GM18907 (cell line): Measurements from ENCODE around the gene RNF14.

ENCODE experiments used
- ATAC-seq: cut with Tn5 transposase; IDR thresholded peaks from one replicate; pipeline ENCODE4 v1.9.1; 2021; ENCODE audit warnings: mild to moderate bottlenecking, moderate library complexity; ENCODE audit not compliant: unreplicated experiment

The RNF14 gene

GRCh38 chr5:141976176-141976575, 7.3 kb downstream of the RNF14 start:
- ATAC-seq, result no peak

GRCh38 chr5:141978389-141978788, 9.5 kb downstream of the RNF14 start:
- no peak for ATAC-seq

GRCh38 chr5:141982626-141983025, 13.7 kb downstream of the RNF14 start:
- ATAC-seq, result no peak

- ATAC-seq, result no peak
Observed at GRCh38 chr5:141986072-141986471, 17.2 kb downstream of the RNF14 start.

- ATAC-seq, result no peak
Observed at GRCh38 chr5:141989720-141990119, 20.8 kb downstream of the RNF14 start.

- no peak for ATAC-seq
Observed at GRCh38 chr5:141992349-141992963, 23.6 kb downstream of the RNF14 start.

- no peak for ATAC-seq
Observed at GRCh38 chr5:141994511-141995136, 25.7 kb downstream of the RNF14 start.

- ATAC-seq, result no peak
Observed at GRCh38 chr5:141995656-141996055, 26.8 kb downstream of the RNF14 start.

- ATAC-seq, result no peak
Observed at GRCh38 chr5:141997358-141997960, 28.6 kb downstream of the RNF14 start.

- ATAC-seq, result no peak
Observed at GRCh38 chr5:142000173-142000572, 31.3 kb downstream of the RNF14 start.

- no peak for ATAC-seq
Observed at GRCh38 chr5:142000704-142001484, 32.0 kb downstream of the RNF14 start.

GRCh38 chr5:142003266-142003800, 34.4 kb downstream of the RNF14 start:
- ATAC-seq, result no peak

GRCh38 chr5:142006363-142007236, 37.7 kb downstream of the RNF14 start:
- no peak for ATAC-seq

- ATAC-seq, result no peak
Observed at GRCh38 chr5:142007237-142007544, 38.3 kb downstream of the RNF14 start.

GRCh38 chr5:142008813-142009212, 39.9 kb downstream of the RNF14 start:
- no peak for ATAC-seq

GRCh38 chr5:142009886-142010285, 41.0 kb downstream of the RNF14 start:
- no peak for ATAC-seq

GRCh38 chr5:142011572-142012185, 42.8 kb downstream of the RNF14 start:
- no peak for ATAC-seq

GRCh38 chr5:142012186-142012785, 43.4 kb downstream of the RNF14 start:
- no peak for ATAC-seq

- peak; percentile 54 for ATAC-seq
Observed at GRCh38 chr5:142012792-142013388, 44.0 kb downstream of the RNF14 start, which contains the start of gene GNPDA1. GNPDA1 (minus strand) TSS chr5:142013027; CDS start chr5:142012035, 992 bp downstream.
